GM23338 (cell line): ENCODE results near the gene ATXN7L1. TPM values are rescaled to one million over a fixed set of nuclear protein-coding genes. Genes with fewer than 3 reads are reported as not detected.

Experiments used
- ATAC-seq: fragments of 200-7000 bp; cut with Tn5 transposase; 3 replicates; pipeline ENCODE4 v1.9.1; 2020
- DNase-seq: peaks from one replicate; pipeline ENCODE4 v3.0.0-alpha.2; 2015; ENCODE audit warnings: low spot score
- H2AFZ ChIP-seq: fragments of 200-600 bp; sonication (generic); 2 replicates; pipeline ENCODE4 v1.8.0; 2016; ENCODE audit warnings: antibody characterized with exemption, mild to moderate bottlenecking, moderate library complexity
- H3F3A ChIP-seq: fragments of 200-600 bp; sonication (generic); replicated peaks from 2 replicates; pipeline ENCODE4 v1.8.0; 2017; ENCODE audit warnings: antibody characterized with exemption, mixed run types, low read depth
- H3K27ac ChIP-seq: fragments of 200-600 bp; sonication (generic); 2 replicates; pipeline ENCODE4 v1.6.1; 2016; ENCODE audit warnings: low read depth
- H3K27me3 ChIP-seq: fragments of 200-600 bp; sonication (generic); 2 replicates; pipeline ENCODE4 v1.8.0; 2016; ENCODE audit warnings: mild to moderate bottlenecking, mixed run types, moderate library complexity; ENCODE audit not compliant: insufficient read depth
- H3K36me3 ChIP-seq: fragments of 200-600 bp; sonication (generic); 2 replicates; pipeline ENCODE4 v1.8.0; 2016; ENCODE audit warnings: mild to moderate bottlenecking; ENCODE audit not compliant: insufficient read depth
- H3K4me1 ChIP-seq: fragments of 200-600 bp; sonication (generic); 2 replicates; pipeline ENCODE4 v1.8.0; 2016; ENCODE audit warnings: mild to moderate bottlenecking, moderate library complexity; ENCODE audit not compliant: insufficient read depth
- H3K4me2 ChIP-seq: fragments of 200-600 bp; sonication (generic); 2 replicates; pipeline ENCODE4 v1.7.1; 2017; ENCODE audit warnings: mixed run types
- H3K4me3 ChIP-seq: fragments of 200-600 bp; sonication (generic); 2 replicates; pipeline ENCODE4 v1.6.1; 2016; ENCODE audit warnings: mixed run types
- H3K79me2 ChIP-seq: fragments of 200-600 bp; sonication (generic); replicated peaks from 2 replicates; pipeline ENCODE4 v1.8.0; 2017; ENCODE audit warnings: mild to moderate bottlenecking; ENCODE audit not compliant: insufficient read depth
- H3K9me2 ChIP-seq: fragments of 200-600 bp; sonication (generic); 2 replicates; pipeline ENCODE4 v1.8.0; 2017; ENCODE audit not compliant: insufficient read depth
- H4K20me1 ChIP-seq: fragments of 200-600 bp; sonication (generic); replicated peaks from 2 replicates; pipeline ENCODE4 v1.8.0; 2017; ENCODE audit warnings: mild to moderate bottlenecking; ENCODE audit not compliant: insufficient read depth
- H3K27ac Mint-ChIP-seq: 2 replicates; pipeline ENCODE4 v1.8.0; 2020; ENCODE audit warnings: inconsistent platforms, mild to moderate bottlenecking, moderate library complexity, mixed read lengths
- H3K27me3 Mint-ChIP-seq: 3 replicates; pipeline ENCODE4 v1.8.0; 2022; ENCODE audit warnings: low read depth, mild to moderate bottlenecking, moderate library complexity, mixed read lengths, inconsistent platforms; ENCODE audit not compliant: insufficient read depth, poor library complexity
- H3K36me3 Mint-ChIP-seq: 3 replicates; pipeline ENCODE4 v1.8.0; 2021; ENCODE audit warnings: low read depth, mild to moderate bottlenecking, inconsistent platforms, moderate library complexity, mixed read lengths
- H3K4me1 Mint-ChIP-seq: 3 replicates; pipeline ENCODE4 v1.8.0; 2020; ENCODE audit warnings: mild to moderate bottlenecking, inconsistent platforms, mixed read lengths
- H3K4me3 Mint-ChIP-seq: 3 replicates; pipeline ENCODE4 v1.8.0; 2021; ENCODE audit warnings: moderate library complexity, mild to moderate bottlenecking, inconsistent platforms, mixed read lengths
- H3K9me3 Mint-ChIP-seq: 3 replicates; pipeline ENCODE4 v1.8.0; 2020; ENCODE audit warnings: moderate library complexity, mild to moderate bottlenecking, inconsistent platforms, mixed read lengths
- CREB1 ChIP-seq: fragments of 250-450 bp; sonication (Bioruptor Pico); IDR thresholded peaks from 2 replicates; pipeline ENCODE4 v1.5.0; 2020; ENCODE audit warnings: low read depth, mild to moderate bottlenecking, moderate library complexity
- EZH2 ChIP-seq: fragments of 200-600 bp; sonication (generic); IDR thresholded peaks from one replicate; pipeline ENCODE4 v1.8.0; 2017; ENCODE audit warnings: antibody characterized with exemption, mild to moderate bottlenecking, low read depth; ENCODE audit not compliant: unreplicated experiment
- JUNB ChIP-seq: IDR thresholded peaks from one replicate; pipeline ENCODE4 v1.6.1; 2016; ENCODE audit warnings: antibody characterized with exemption; ENCODE audit not compliant: unreplicated experiment
- NANOG ChIP-seq: IDR thresholded peaks from 2 replicates; pipeline ENCODE4 v1.6.1; 2016; ENCODE audit warnings: antibody characterized with exemption, borderline replicate concordance
- POLR2AphosphoS5 ChIP-seq: IDR thresholded peaks from 2 replicates; pipeline ENCODE4 v1.6.1; 2016; ENCODE audit warnings: antibody characterized with exemption, low read depth
- STAT1 ChIP-seq: IDR thresholded peaks from one replicate; pipeline ENCODE4 v1.6.1; 2016; ENCODE audit warnings: antibody characterized with exemption; ENCODE audit not compliant: unreplicated experiment
- ZNF114 ChIP-seq: fragments of 250-450 bp; sonication (Bioruptor Pico); IDR thresholded peaks from 2 replicates; pipeline ENCODE4 v1.5.0; 2020; ENCODE audit warnings: mild to moderate bottlenecking, moderate library complexity
- ZNF331 ChIP-seq: fragments of 250-450 bp; sonication (Bioruptor Pico); IDR thresholded peaks from 2 replicates; pipeline ENCODE4 v1.5.0; 2020; ENCODE audit warnings: low read depth, mild to moderate bottlenecking, moderate library complexity
- polyA plus RNA-seq: library from polyadenylated mRNA; unstranded; fragments of >200 nt; fragmentation: Nextera tagmentation; extraction: Ambion mirVana; gene quantifications from 2 replicates; pipeline ENCODE4 v1.2.1, GENCODE V29; 2016
- total RNA-seq: library from RNA; depleted of rRNA; stranded (reverse); fragments of >200 nt; shearing (Covaris generic); gene quantifications from 2 replicates; pipeline ENCODE4 v1.2.3, GENCODE V29; 2014
- TF ChIP-seq, protein P1 (sequence below), 2 experiments: fragments of 200-600 bp in 1 of 2; sonication (generic) in 1 of 2; conservative IDR thresholded peaks; 2 replicates each; pipeline versions ENCODE4 v1.5.1 to v1.6.1; 2016 to 2017; ENCODE audit warnings: antibody characterized with exemption in 2 of 2, low read depth in 2 of 2, mild to moderate bottlenecking in 2 of 2, moderate library complexity in 1 of 2
- TF ChIP-seq, protein P2 (sequence below): IDR thresholded peaks from 2 replicates; pipeline ENCODE4 v1.6.1; 2016; ENCODE audit warnings: antibody characterized with exemption
- TF ChIP-seq, protein P3 (sequence below): IDR thresholded peaks from one replicate; pipeline ENCODE4 v1.6.1; 2018; ENCODE audit warnings: antibody characterized with exemption; ENCODE audit not compliant: unreplicated experiment

ATXN7L1 gene
- total and polyA plus RNA-seq, 2 experiments from 2014 or later, result 22.8 to 29.8 TPM

DNA sequence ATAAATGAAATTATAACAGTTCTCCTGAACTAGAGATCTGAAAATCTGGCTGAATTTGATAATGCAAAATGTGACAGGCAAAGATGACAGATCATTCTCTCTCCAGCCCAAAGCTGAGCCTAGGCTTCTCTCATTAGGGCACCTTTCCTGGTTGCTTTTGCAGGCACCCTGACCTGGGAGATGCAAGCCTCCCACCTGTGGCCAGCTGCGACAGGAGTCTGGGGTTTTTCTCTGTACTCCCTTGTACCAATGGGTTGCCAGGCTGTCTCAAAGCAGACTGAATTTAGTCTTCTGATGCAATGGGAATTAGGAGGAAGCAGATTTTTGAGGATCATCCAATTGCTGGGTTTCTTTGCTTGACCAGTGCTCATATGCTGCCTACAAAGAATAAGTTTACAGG, 210.1 kb downstream of the ATXN7L1 start (continued):
- no peak for TF ChIP-seq JUNB
- TF ChIP-seq, protein P1, sequence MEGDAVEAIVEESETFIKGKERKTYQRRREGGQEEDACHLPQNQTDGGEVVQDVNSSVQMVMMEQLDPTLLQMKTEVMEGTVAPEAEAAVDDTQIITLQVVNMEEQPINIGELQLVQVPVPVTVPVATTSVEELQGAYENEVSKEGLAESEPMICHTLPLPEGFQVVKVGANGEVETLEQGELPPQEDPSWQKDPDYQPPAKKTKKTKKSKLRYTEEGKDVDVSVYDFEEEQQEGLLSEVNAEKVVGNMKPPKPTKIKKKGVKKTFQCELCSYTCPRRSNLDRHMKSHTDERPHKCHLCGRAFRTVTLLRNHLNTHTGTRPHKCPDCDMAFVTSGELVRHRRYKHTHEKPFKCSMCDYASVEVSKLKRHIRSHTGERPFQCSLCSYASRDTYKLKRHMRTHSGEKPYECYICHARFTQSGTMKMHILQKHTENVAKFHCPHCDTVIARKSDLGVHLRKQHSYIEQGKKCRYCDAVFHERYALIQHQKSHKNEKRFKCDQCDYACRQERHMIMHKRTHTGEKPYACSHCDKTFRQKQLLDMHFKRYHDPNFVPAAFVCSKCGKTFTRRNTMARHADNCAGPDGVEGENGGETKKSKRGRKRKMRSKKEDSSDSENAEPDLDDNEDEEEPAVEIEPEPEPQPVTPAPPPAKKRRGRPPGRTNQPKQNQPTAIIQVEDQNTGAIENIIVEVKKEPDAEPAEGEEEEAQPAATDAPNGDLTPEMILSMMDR (conservative IDR thresholded peaks at IDR 0.05; ENCODE audit: low read depth in 2 of 2), result no peak
- no peak for TF ChIP-seq NANOG
- TF ChIP-seq STAT1, result no peak
- TF ChIP-seq, protein P2, sequence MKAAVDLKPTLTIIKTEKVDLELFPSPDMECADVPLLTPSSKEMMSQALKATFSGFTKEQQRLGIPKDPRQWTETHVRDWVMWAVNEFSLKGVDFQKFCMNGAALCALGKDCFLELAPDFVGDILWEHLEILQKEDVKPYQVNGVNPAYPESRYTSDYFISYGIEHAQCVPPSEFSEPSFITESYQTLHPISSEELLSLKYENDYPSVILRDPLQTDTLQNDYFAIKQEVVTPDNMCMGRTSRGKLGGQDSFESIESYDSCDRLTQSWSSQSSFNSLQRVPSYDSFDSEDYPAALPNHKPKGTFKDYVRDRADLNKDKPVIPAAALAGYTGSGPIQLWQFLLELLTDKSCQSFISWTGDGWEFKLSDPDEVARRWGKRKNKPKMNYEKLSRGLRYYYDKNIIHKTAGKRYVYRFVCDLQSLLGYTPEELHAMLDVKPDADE, result no peak
- no peak for TF ChIP-seq ZNF114 (CRISPR knock-in tag)
- TF ChIP-seq POLR2AphosphoS5, result no peak
- TF ChIP-seq, protein P3, sequence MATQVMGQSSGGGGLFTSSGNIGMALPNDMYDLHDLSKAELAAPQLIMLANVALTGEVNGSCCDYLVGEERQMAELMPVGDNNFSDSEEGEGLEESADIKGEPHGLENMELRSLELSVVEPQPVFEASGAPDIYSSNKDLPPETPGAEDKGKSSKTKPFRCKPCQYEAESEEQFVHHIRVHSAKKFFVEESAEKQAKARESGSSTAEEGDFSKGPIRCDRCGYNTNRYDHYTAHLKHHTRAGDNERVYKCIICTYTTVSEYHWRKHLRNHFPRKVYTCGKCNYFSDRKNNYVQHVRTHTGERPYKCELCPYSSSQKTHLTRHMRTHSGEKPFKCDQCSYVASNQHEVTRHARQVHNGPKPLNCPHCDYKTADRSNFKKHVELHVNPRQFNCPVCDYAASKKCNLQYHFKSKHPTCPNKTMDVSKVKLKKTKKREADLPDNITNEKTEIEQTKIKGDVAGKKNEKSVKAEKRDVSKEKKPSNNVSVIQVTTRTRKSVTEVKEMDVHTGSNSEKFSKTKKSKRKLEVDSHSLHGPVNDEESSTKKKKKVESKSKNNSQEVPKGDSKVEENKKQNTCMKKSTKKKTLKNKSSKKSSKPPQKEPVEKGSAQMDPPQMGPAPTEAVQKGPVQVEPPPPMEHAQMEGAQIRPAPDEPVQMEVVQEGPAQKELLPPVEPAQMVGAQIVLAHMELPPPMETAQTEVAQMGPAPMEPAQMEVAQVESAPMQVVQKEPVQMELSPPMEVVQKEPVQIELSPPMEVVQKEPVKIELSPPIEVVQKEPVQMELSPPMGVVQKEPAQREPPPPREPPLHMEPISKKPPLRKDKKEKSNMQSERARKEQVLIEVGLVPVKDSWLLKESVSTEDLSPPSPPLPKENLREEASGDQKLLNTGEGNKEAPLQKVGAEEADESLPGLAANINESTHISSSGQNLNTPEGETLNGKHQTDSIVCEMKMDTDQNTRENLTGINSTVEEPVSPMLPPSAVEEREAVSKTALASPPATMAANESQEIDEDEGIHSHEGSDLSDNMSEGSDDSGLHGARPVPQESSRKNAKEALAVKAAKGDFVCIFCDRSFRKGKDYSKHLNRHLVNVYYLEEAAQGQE, result no peak
- TF ChIP-seq ZNF331 (CRISPR knock-in tag), result no peak
- TF ChIP-seq EZH2, result no peak

DNA sequence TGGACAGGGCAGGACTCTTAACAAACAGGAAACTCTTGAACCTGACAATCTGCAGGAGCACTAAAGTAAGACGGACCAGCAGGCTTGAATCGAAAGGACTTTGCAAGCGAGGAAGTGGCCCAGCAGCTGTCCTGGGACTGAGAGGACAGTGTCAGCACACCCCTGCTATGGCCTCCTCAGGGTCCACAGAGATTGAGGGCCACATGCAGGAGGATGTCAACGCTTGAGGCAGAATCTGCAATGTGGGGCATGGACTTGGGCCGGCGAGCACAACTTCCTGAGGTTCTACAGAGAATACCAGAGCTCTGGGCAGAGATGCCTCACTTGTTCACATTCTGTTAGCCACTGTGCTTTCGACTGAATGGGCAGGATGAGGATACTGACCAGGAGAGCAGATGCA, 210.7 kb downstream of the ATXN7L1 start:
- Histone ChIP-seq H3F3A (0 out of 2 replicates have a peak, but pooled peaks cover 4% of the 10 kb centered on the region), H3K9me2 (no peaks in the 10 kb centered on the region), H3K27me3 (no peaks in the 10 kb centered on the region), H3K4me1 (peaks cover 25% of the 10 kb centered on the region), H3K4me2 (peak overlapping the region; percentile 3; the same call in 1 of the 2 replicates), H3K4me3 (no peak overlapping the region), H3K36me3 (0 out of 2 replicates have a peak, but pooled peaks cover 4% of the 10 kb centered on the region), H4K20me1 (no peaks in the 10 kb centered on the region), H3K27ac (0 out of 2 replicates have a peak overlapping the region, but pooled peaks have one; percentile 65), H2AFZ (no peak overlapping the region), H3K79me2 (0 out of 2 replicates have a peak, but pooled peaks cover 7% of the 10 kb centered on the region)
- DNase-seq, result no peak
- Mint-ChIP-seq H3K9me3 (no peaks in the 10 kb centered on the region), H3K27me3 (peaks cover 4% of the 10 kb centered on the region), H3K4me3 (no peak overlapping the region), H3K36me3 (peaks cover 34% of the 10 kb centered on the region), H3K27ac (no peak overlapping the region; the same call in 1 of the 2 replicates), H3K4me1 (peaks cover 35% of the 10 kb centered on the region)
- no peak for ATAC-seq
- no peak for TF ChIP-seq CREB1 (CRISPR knock-in tag)
- TF ChIP-seq POLR2AphosphoS5, result no peak
- TF ChIP-seq, protein P3, result no peak
- TF ChIP-seq STAT1, result no peak
- no peak for TF ChIP-seq NANOG
